ENCODE results near the gene TANGO2. TPM values are rescaled to one million over a fixed set of nuclear protein-coding genes. Genes with fewer than 3 reads are reported as not detected.

Gene TANGO2
- total and polyA plus RNA-seq, 9 of the 15 experiments (the other 6 are each of a cell fraction or from before 2014, with no cell fraction given): 15.5 to 94.9 (median 70.1) TPM

- TF ChIP-seq ZBTB11 (CRISPR knock-in tag; IDR thresholded peaks at IDR 0.05): peak in 1 of 3 experiments; percentile 5; a peak in 1 of 6 replicates
- TF ChIP-seq CHD1 (IDR thresholded peaks at IDR 0.05; ENCODE audit: low read length): peak; percentile 36
- TF ChIP-seq WHSC1 (IDR thresholded peaks at IDR 0.05; ENCODE audit: low read length): peak; percentile 16
- peak; percentile 14 for TF ChIP-seq ETS2 (tag; IDR thresholded peaks at IDR 0.05; ENCODE audit: borderline replicate concordance, poor library complexity, severe bottlenecking)
- no peak for TF ChIP-seq ZBTB40 (IDR thresholded peaks at IDR 0.05)
- peak; percentile 9; the same call in 1 of the 2 replicates for TF ChIP-seq ZBTB40 (CRISPR knock-in tag; IDR thresholded peaks at IDR 0.05)
- no peak for TF ChIP-seq KAT8 (IDR thresholded peaks at IDR 0.05; ENCODE audit: low read depth)
- peak; percentile 74 for TF ChIP-seq RBBP5 (IDR thresholded peaks at IDR 0.05; ENCODE audit: borderline replicate concordance, insufficient read depth, low read length, poor library complexity, severe bottlenecking)
- no peak for TF ChIP-seq PRMT5 (CRISPR knock-in tag; IDR thresholded peaks at IDR 0.05)
- no peak for TF ChIP-seq KLF1 (tag; IDR thresholded peaks at IDR 0.05)
- peak; percentile 10 for TF ChIP-seq SP2 (IDR thresholded peaks at IDR 0.05; ENCODE audit: extremely low read depth, low read depth, low read length, poor library complexity, severe bottlenecking)
Measured at GRCh38 chr22:20002128-20002527, 18.8 kb upstream of the TANGO2 start (continued).

Data from K562 (cell line).